HepG2 (cell line): Measurements from ENCODE around the gene CACNG5. TPM values are rescaled to one million over a fixed set of nuclear protein-coding genes. Genes with fewer than 3 reads are reported as not detected.
A peak's percentile ranks its signal among the peaks of the same experiment; 100 is the strongest.

Experiments
- CREB3 ChIP-seq: sonication (generic); formaldehyde crosslinking; IDR thresholded peaks from 2 replicates; pipeline ENCODE4 v1.5.0; 2020; ENCODE audit warnings: missing genetic modification reagents
- CREBL2 ChIP-seq: sonication (generic); formaldehyde crosslinking; IDR thresholded peaks from 2 replicates; pipeline ENCODE4 v1.8.1; 2023; ENCODE audit warnings: missing genetic modification reagents, mild to moderate bottlenecking, borderline replicate concordance
- IRF9 ChIP-seq: sonication (generic); formaldehyde crosslinking; IDR thresholded peaks from 2 replicates; pipeline ENCODE4 v1.8.0; 2022; ENCODE audit warnings: missing genetic modification reagents, mild to moderate bottlenecking, borderline replicate concordance
- NFE2 ChIP-seq: sonication (generic); formaldehyde crosslinking; IDR thresholded peaks from 2 replicates; pipeline ENCODE4 v1.4.0; 2020; ENCODE audit warnings: missing genetic modification reagents
- PLSCR1 ChIP-seq: sonication (generic); formaldehyde crosslinking; IDR thresholded peaks from 2 replicates; pipeline ENCODE4 v1.5.0; 2020; ENCODE audit warnings: missing genetic modification reagents, mild to moderate bottlenecking, borderline replicate concordance
- POGK ChIP-seq: sonication (generic); formaldehyde crosslinking; conservative IDR thresholded peaks from 2 replicates; pipeline ENCODE4 v1.8.0; 2022; ENCODE audit warnings: mild to moderate bottlenecking, moderate library complexity, missing genetic modification reagents
- PPARG ChIP-seq: conservative IDR thresholded peaks from 2 replicates; pipeline ENCODE4 v1.6.1; 2016; ENCODE audit warnings: missing biosample characterization, missing genetic modification reagents
- PRDM10 ChIP-seq: sonication (generic); formaldehyde crosslinking; IDR thresholded peaks from 2 replicates; pipeline ENCODE4 v1.4.0; 2020; ENCODE audit warnings: low read depth, missing genetic modification reagents
- SIX1 ChIP-seq: sonication (generic); formaldehyde crosslinking; IDR thresholded peaks from 2 replicates; pipeline ENCODE4 v1.4.0; 2020; ENCODE audit warnings: missing genetic modification reagents, borderline replicate concordance
- SRF ChIP-seq: IDR thresholded peaks from 2 replicates; pipeline ENCODE4 v1.6.1; 2011; ENCODE audit warnings: mild to moderate bottlenecking, low read depth, low read length, moderate library complexity
- TFE3 ChIP-seq: IDR thresholded peaks from 2 replicates; pipeline ENCODE4 v1.6.1; 2016
- ZBTB20 ChIP-seq: sonication (generic); formaldehyde crosslinking; IDR thresholded peaks from 2 replicates; pipeline ENCODE4 v1.8.1; 2023; ENCODE audit warnings: missing genetic modification reagents, low read depth, mild to moderate bottlenecking, borderline replicate concordance
- ZFP37 ChIP-seq: sonication (generic); formaldehyde crosslinking; IDR thresholded peaks from 2 replicates; pipeline ENCODE4 v1.4.0; 2020; ENCODE audit warnings: missing genetic modification reagents, borderline replicate concordance
- ZNF224 ChIP-seq: sonication (generic); formaldehyde crosslinking; IDR thresholded peaks from 2 replicates; pipeline ENCODE4 v1.5.0; 2020; ENCODE audit warnings: mild to moderate bottlenecking, missing genetic modification reagents
- ZNF235 ChIP-seq: sonication (generic); formaldehyde crosslinking; IDR thresholded peaks from 2 replicates; pipeline ENCODE4 v1.8.1; 2023; ENCODE audit warnings: mild to moderate bottlenecking, missing genetic modification reagents, borderline replicate concordance
- ZNF740 ChIP-seq: sonication (generic); formaldehyde crosslinking; IDR thresholded peaks from 2 replicates; pipeline ENCODE4 v1.4.0; 2020; ENCODE audit warnings: missing genetic modification reagents
- polyA plus RNA-seq, 8 experiments: library from polyadenylated mRNA; depleted of rRNA in 3 of 8; stranded (reverse) in 7 of 8; unstranded in 1 of 8; fragments of >200 nt; fragmentation: Illumina TruSeq in 4 of 8; extraction: Trizol in 4 of 8; gene quantifications; 2 replicates each; pipeline versions ENCODE4 v1.2.1 to v1.2.3, GENCODE V29; 2011 to 2016; ENCODE audit warnings: low read depth in 4 of 8, missing spikeins in 1 of 8, mixed read lengths in 1 of 8; ENCODE audit not compliant: insufficient read depth in 1 of 8
- total RNA-seq, 5 experiments: library from RNA; depleted of rRNA; stranded (reverse); fragments of >200 nt; fragmentation: Illumina TruSeq; extraction: Trizol; gene quantifications; 2 replicates each; pipeline ENCODE4 v1.2.3, GENCODE V29; 2016; ENCODE audit warnings: low read depth in 1 of 5

The CACNG5 gene
- total and polyA plus RNA-seq, 2 of the 13 experiments (the other 11 are each of a cell fraction or from before 2014, with no cell fraction given): not detected

GRCh38 chr17:66829386-66829864, 5.5 kb upstream of the CACNG5 start (continued):
- TF ChIP-seq SIX1 (CRISPR knock-in tag): no peak
- no peak for TF ChIP-seq ZNF740
- TF ChIP-seq TFE3 (CRISPR knock-in tag): no peak
- TF ChIP-seq POGK (CRISPR knock-in tag): no peak
- no peak for TF ChIP-seq ZNF235 (CRISPR knock-in tag)
- TF ChIP-seq ZFP37 (CRISPR knock-in tag): peak; percentile 61; the same call in 1 of the 2 replicates
- TF ChIP-seq PRDM10 (CRISPR knock-in tag): no peak
- TF ChIP-seq NFE2 (CRISPR knock-in tag): no peak
- TF ChIP-seq PPARG: no peak
- TF ChIP-seq IRF9 (CRISPR knock-in tag): no peak
- TF ChIP-seq CREBL2 (CRISPR knock-in tag): no peak
- TF ChIP-seq ZNF224 (CRISPR knock-in tag): no peak
- no peak for TF ChIP-seq ZBTB20 (CRISPR knock-in tag)
- TF ChIP-seq CREB3 (CRISPR knock-in tag): no peak; the same call in 1 of the 2 replicates
- no peak for TF ChIP-seq PLSCR1 (CRISPR knock-in tag)
- no peak for TF ChIP-seq SRF
